ENCODE data around the gene PTPRN2. TPM values are rescaled to one million over a fixed set of nuclear protein-coding genes. Genes with fewer than 3 reads are reported as not detected.

PTPRN2 gene
- total RNA-seq, 4 donors from 2014 or later = 14.9 to 34.3 (median 21.3) TPM

DNA sequence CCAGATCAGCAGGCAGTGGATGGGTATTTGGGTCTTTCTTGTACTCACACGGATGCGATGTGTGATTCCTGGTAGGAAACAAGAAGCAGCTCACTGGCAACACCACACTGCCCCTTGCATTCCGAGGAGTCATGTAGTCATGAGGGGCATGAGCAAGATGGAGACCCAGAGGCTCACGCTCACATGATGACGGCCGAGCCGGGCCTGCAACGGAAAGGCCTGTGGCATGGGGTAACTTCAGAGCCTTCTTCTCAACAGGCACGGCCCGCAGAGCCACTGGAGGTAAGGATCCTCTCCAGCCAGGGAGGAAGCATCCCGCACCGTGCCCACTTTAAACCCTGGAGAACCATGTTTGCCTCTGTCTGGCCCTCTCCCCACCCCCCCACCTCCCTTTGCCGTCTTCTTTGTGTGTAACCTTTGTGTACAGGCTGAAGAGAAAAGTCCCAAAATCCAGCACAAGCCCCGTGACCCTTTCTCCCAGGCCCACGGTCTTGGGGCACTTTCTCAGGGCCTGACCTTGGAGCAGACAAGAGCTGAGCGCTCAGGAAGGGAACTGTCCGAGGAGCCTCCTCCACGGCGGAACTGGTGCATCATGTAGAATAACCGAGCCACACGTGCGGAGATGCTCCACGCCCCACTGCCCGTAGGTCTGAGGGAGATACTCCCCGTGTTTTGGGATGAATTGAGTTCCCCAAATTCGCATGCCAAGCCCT is 734.4 kb downstream of the PTPRN2 start:
- peaks cover 0 to 3% (median 0%) of the 10 kb centered on the region in 4 donors for H3K4me1 ChIP-seq
- no peak overlapping the region for H3K4me3 ChIP-seq
- H3K36me3 ChIP-seq = no peaks in the 10 kb centered on the region
- H3K9me3 ChIP-seq = no peaks in the 10 kb centered on the region
- no peak for DNase-seq
- no peak overlapping the region for H3K27ac ChIP-seq
- H3K27me3 ChIP-seq = no peaks in the 10 kb centered on the region
- TF ChIP-seq POLR2A (IDR thresholded peaks at IDR 0.05) = no peak
- TF ChIP-seq, protein P1, sequence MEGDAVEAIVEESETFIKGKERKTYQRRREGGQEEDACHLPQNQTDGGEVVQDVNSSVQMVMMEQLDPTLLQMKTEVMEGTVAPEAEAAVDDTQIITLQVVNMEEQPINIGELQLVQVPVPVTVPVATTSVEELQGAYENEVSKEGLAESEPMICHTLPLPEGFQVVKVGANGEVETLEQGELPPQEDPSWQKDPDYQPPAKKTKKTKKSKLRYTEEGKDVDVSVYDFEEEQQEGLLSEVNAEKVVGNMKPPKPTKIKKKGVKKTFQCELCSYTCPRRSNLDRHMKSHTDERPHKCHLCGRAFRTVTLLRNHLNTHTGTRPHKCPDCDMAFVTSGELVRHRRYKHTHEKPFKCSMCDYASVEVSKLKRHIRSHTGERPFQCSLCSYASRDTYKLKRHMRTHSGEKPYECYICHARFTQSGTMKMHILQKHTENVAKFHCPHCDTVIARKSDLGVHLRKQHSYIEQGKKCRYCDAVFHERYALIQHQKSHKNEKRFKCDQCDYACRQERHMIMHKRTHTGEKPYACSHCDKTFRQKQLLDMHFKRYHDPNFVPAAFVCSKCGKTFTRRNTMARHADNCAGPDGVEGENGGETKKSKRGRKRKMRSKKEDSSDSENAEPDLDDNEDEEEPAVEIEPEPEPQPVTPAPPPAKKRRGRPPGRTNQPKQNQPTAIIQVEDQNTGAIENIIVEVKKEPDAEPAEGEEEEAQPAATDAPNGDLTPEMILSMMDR (IDR thresholded peaks at IDR 0.05) = no peak

DNA sequence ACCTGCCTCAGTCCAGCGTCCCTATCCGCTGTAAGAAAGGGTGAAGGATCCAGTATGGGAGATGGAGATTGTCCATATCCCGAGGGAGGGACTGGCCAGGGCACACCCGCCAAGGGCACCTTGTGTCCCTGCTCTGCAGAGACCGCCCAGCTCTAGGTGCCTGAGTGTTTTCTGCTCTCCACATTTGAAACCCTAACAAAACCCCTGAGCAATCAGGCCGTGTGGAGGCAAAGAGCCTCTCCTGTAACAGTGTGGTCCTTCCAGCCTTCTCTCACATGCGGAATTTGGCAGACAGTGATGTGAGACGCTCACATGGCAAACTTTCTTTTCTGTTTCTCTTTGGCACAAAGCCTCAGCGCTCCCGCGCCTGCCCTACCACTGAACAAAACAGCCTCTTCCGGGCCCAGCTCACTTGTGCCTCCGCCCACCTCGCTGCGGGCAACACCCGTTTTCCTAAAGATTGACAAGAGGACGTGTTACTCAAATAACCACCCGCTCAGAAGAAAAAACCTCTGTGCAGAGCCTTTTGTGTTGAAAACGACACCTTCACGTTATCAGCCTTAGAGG is 736.0 kb downstream of the PTPRN2 start:
- H3K4me1 ChIP-seq = peaks cover 0 to 3% (median 0%) of the 10 kb centered on the region in 4 donors
- H3K27me3 ChIP-seq = no peaks in the 10 kb centered on the region
- H3K4me3 ChIP-seq = no peak overlapping the region
- no peak for TF ChIP-seq POLR2A (IDR thresholded peaks at IDR 0.05)
- TF ChIP-seq, protein P1 (IDR thresholded peaks at IDR 0.05) = no peak
- no peaks in the 10 kb centered on the region for H3K36me3 ChIP-seq
- H3K27ac ChIP-seq = peak overlapping the region in 2 of 4 donors; percentile 19 to 46
- DNase-seq = peak in 2 of 3 donors; percentile 40 to 63
- no peaks in the 10 kb centered on the region for H3K9me3 ChIP-seq

DNA sequence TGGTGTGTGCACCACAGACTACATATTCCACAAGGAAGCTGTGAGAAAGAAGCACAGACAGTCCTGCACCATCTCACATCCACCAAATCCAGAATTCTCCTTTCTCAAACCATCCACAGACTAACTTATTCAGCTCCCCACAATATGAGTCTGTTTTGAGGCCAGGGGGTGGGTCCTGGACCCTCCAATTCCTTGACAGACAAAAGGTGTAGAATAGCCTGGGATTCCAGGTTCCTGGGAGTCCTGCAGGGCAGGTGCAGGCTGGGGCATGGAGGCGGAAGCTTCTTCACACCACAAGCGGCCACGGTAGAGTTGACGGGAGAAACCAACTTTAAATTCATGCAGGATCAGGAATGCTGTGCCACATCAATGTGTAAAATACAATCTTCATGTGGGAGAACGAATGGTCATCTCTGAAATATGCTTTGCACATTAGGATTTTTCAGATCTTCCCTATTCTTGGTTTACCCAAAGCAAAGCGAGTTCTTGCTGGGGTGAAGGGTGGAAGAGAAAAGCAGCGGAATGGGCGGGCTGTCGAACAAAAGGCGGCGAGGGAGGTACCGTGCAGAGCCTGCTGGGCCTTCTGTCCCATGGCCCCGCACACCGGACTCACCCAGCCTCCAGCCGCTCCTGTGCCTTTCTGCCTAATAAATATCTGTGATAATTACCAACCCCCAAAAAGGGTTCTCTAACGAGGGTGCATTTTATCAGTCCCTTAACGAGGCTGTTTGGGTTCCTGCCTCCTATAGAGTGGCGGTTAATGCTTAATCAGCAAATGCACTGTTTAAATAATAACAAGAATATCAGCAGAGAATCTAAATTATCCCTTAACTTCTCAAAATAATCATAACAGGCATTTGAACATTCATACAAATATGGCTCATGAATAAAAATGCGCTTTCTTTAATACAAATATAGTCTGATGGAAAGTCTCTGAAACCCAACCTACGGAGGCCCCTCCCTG is 736.9 kb downstream of the PTPRN2 start:
- Histone ChIP-seq H3K4me1 (peaks cover 0 to 3% (median 0%) of the 10 kb centered on the region in 4 donors), H3K9me3 (no peaks in the 10 kb centered on the region), H3K27me3 (no peaks in the 10 kb centered on the region), H3K27ac (peak overlapping the region in 1 of 4 donors; percentile 46), H3K36me3 (no peaks in the 10 kb centered on the region), H3K4me3 (no peak overlapping the region)
- TF ChIP-seq, protein P1 (IDR thresholded peaks at IDR 0.05) = no peak
- TF ChIP-seq POLR2A (IDR thresholded peaks at IDR 0.05) = no peak
- no peak for DNase-seq

DNA sequence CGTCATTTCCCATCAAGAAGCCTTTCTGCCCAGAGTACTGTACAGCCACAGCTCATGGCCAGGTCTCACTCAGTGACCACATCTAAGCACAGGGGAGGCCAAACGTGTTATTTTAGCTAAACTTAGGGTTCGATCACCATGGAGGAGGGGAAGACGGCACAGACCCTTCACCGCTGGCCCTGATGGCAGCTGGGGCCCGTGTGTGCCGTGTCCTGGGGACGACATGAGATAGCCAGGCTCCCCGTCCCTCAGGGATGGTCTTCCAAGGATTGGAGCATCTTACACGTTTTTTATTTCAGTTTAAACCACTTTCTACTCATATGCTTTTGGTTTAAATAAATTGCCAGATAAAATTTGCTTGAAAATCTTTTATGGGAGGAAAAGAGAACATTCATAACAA is 737.9 kb downstream of the PTPRN2 start:
- Histone ChIP-seq H3K27me3 (no peaks in the 10 kb centered on the region), H3K36me3 (no peaks in the 10 kb centered on the region), H3K4me3 (no peak overlapping the region), H3K4me1 (peaks cover 0 to 3% (median 0%) of the 10 kb centered on the region in 4 donors), H3K9me3 (no peaks in the 10 kb centered on the region), H3K27ac (no peak overlapping the region)
- DNase-seq = no peak
- TF ChIP-seq POLR2A (IDR thresholded peaks at IDR 0.05) = no peak
- TF ChIP-seq, protein P1 (IDR thresholded peaks at IDR 0.05) = no peak

DNA sequence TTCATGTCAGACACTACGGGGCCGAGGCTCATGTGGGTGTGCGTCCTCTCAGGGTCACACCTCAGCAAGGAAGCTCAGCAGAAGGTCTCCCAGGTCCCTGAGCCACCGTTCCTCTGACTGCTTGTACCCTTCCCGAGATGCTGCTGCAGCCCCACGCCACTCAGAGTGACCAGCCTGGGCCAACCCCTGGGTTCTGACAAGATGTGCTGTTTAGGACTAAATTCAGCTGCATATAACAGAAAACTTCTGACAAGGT is 738.4 kb downstream of the PTPRN2 start:
- H3K4me3 ChIP-seq = no peak overlapping the region
- DNase-seq = no peak
- H3K9me3 ChIP-seq = no peaks in the 10 kb centered on the region
- H3K27ac ChIP-seq = no peak overlapping the region
- TF ChIP-seq, protein P1 (IDR thresholded peaks at IDR 0.05) = no peak
- no peak for TF ChIP-seq POLR2A (IDR thresholded peaks at IDR 0.05)
- H3K36me3 ChIP-seq = no peaks in the 10 kb centered on the region
- H3K4me1 ChIP-seq = peaks cover 0 to 3% (median 0%) of the 10 kb centered on the region in 4 donors
- no peaks in the 10 kb centered on the region for H3K27me3 ChIP-seq
